Measurements from ENCODE around the gene SYT1. TPM values are rescaled to one million over a fixed set of nuclear protein-coding genes. Genes with fewer than 3 reads are reported as not detected.

The SYT1 gene
- total and polyA plus RNA-seq, 2 of the 4 experiments (the other 2 are of a cell fraction): 2.8 to 3.0 TPM

DNA sequence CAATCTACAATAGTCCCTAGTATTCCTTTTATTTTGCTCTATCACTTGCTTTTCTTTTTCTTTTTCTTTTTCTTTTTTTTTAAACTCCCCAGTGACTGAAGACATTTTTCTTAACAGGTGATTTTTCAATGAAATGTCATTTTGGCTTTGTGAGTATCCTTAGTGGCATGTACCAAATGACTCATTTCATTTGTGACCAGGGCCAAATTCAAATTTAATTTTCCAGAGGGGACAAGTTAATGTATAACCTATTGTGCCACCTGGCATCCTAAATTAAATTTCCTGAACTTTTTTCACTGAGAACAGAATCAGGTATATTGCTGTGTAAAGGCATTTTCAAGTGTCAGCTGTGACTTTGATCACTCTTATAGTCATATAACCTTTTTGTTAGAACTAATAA lies 39.7 kb upstream of the SYT1 start:
- Histone ChIP-seq H3K4me3 (ENCODE audit: insufficient read depth, low read depth, low read length) (no peak overlapping the region), H2BK15ac (ENCODE audit: low read depth, low read length) (no peak overlapping the region), H3K14ac (replicated peaks; ENCODE audit: low read depth, low read length) (no peak overlapping the region), H2AK5ac (ENCODE audit: low read depth, low read length) (no peak overlapping the region), H3K36me3 (ENCODE audit: control insufficient read depth, insufficient read depth, low read length) (no peaks in the 10 kb centered on the region), H4K5ac (ENCODE audit: low read depth, low read length) (no peak overlapping the region), H3K18ac (ENCODE audit: low read depth, low read length) (no peak overlapping the region), H3K9me1 (ENCODE audit: insufficient read depth, low read length) (no peaks in the 10 kb centered on the region), H3K79me1 (ENCODE audit: low read depth in 1 of 2, low read length in 2 of 2) (no peaks in the 10 kb centered on the region), H2BK5ac (ENCODE audit: low read depth, low read length, poor library complexity, severe bottlenecking) (no peak overlapping the region), H3K9ac (ENCODE audit: low read depth, low read length) (no peak overlapping the region), H4K91ac (ENCODE audit: insufficient read depth, low read depth, low read length) (no peak overlapping the region), H2AFZ (replicated peaks; ENCODE audit: low read length, poor library complexity) (no peak overlapping the region), H4K8ac (ENCODE audit: low read depth in 2 of 2, low read length in 2 of 2) (no peak overlapping the region), H3K4ac (ENCODE audit: low read depth, low read length) (no peak overlapping the region), H4K20me1 (ENCODE audit: insufficient read depth, low read length) (no peaks in the 10 kb centered on the region), H3K4me1 (ENCODE audit: control insufficient read depth, insufficient read depth, low read length) (no peaks in the 10 kb centered on the region), H2AK9ac (replicated peaks; ENCODE audit: low read depth, low read length, poor library complexity) (no peak overlapping the region), H2BK20ac (ENCODE audit: low read depth, low read length) (no peak overlapping the region), H3K27me3 (ENCODE audit: control insufficient read depth, insufficient read depth, low read length) (no peaks in the 10 kb centered on the region), H3K9me3 (ENCODE audit: control insufficient read depth, insufficient read depth, low read length) (no peaks in the 10 kb centered on the region), H3K23ac (ENCODE audit: low read depth, low read length) (no peak overlapping the region), H3K4me2 (ENCODE audit: low read depth, low read length) (no peak overlapping the region), H3K27ac (ENCODE audit: insufficient read depth, low read length) (no peak overlapping the region), H2BK120ac (ENCODE audit: low read depth, low read length) (no peak overlapping the region), H3K56ac (ENCODE audit: extremely low read depth, insufficient read depth, low read length) (no peak overlapping the region)
- ChIA-PET CTCF (no interaction called here), POLR2A (ENCODE audit: unreplicated experiment) (no interaction called here)
- in situ Hi-C loops (cut with MboI; ENCODE audit: low sequenced_read_pairs) (no loop called here), intact Hi-C loops (cut with micrococcal nuclease) (no loop called here), dilution Hi-C loops (cut with HindIII; ENCODE audit: low sequenced_read_pairs, unreplicated experiment) (no loop called here)
- TF ChIP-seq MXI1 (IDR thresholded peaks at IDR 0.05; ENCODE audit: borderline replicate concordance, low read depth, low read length): no peak
- ATAC-seq (ENCODE audit: low read depth): no peak
- DNase-seq: no peak
- no TSS peak for BruUV-seq (replicated peaks)
